ENCODE results near the gene ARMC9. TPM values are rescaled to one million over a fixed set of nuclear protein-coding genes. Genes with fewer than 3 reads are reported as not detected.

ARMC9 gene
- total RNA-seq, 1 experiment from 2014 or later, result 42.7 TPM

GRCh38 chr2:231199219-231199618 is 788 bp downstream of the ARMC9 start:
- intact Hi-C loops (cut with micrococcal nuclease; ENCODE audit: unreplicated experiment) (loop anchor here (10.0 kb wide), 1 partner anchor 94 kb away; no protein-coding TSS in a partner anchor), in situ Hi-C loops (cut with HindIII; ENCODE audit: low pct_unique_long_range_greater_than_20kb, low sequenced_read_pairs) (no loop called here)
- TF ChIP-seq POLR2AphosphoS5 (IDR thresholded peaks at IDR 0.05; ENCODE audit: low read depth, low read length) (no peak), TCF7L2 (IDR thresholded peaks at IDR 0.05; ENCODE audit: low read depth, low read length) (no peak), SIN3A (IDR thresholded peaks at IDR 0.05; ENCODE audit: borderline replicate concordance, insufficient read depth, low read depth, low read length) (no peak), CTCF (IDR thresholded peaks at IDR 0.05) (no peak), REST (IDR thresholded peaks at IDR 0.05; ENCODE audit: insufficient read depth in 1 of 2, low read depth in 2 of 2, low read length in 1 of 2) (no peak)
- ChIA-PET CTCF (no interaction called here), POLR2A (interaction anchor here (0.6 to 0.7 kb wide), 2 partner anchors 141 to 221 kb away, joined by 3 to 12 read pairs; no protein-coding TSS in a partner anchor)
- Histone ChIP-seq H3K4me3 (ENCODE audit: low read depth in 2 of 2, low read length in 2 of 2) (peak overlapping the region; percentile 83 to 94), H3K27me3 (ENCODE audit: control insufficient read depth, insufficient read depth, low read length) (no peaks in the 10 kb centered on the region), H3K27ac (ENCODE audit: low read length) (peak overlapping the region; percentile 78), H3K36me3 (ENCODE audit: control insufficient read depth, insufficient read depth, low read length) (no peaks in the 10 kb centered on the region), H3K9me3 (ENCODE audit: control insufficient read depth, insufficient read depth, low read depth, low read length) (no peaks in the 10 kb centered on the region), H3K4me1 (ENCODE audit: control insufficient read depth, insufficient read depth, low read length) (0 out of 2 replicates have a peak, but pooled peaks cover 8% of the 10 kb centered on the region)
- no TSS peak for BruUV-seq (replicated peaks)
- ATAC-seq (no peak), DNase-seq (ENCODE audit: low read depth, low spot score) (no peak)

DNA sequence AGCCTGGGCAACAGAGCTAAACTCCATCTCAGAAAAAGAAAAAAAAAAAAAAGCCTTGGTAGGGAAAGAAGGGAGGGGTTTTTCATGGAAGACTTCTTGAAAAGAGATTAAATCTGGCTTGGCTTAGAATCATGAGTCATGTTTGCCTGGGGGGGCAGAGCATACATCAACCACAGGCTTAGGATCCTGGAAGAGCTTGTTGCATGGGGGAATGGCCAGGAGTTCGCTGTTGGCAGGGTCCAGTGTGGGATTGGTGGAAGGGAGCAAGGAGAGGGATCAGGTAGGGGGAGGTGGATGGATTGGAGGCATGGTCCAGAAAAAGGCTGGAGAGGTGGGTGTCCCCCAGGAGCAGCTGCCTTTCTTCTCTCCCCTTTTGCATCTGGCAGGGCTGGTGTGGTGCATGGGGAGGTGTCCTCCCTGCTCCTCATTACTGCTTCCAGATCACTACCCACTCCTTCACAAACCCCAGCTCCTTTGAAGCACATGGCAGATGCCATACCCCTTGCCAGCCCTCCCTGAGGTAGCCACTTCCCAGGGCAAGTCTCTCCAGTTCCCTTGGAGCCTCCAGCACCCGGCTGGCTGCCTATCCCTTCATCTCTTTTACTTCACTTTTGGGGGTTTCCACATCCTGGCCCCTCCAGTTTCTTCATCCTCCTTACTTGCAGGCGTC is 2.5 kb downstream of the ARMC9 start:
- intact Hi-C loops (cut with micrococcal nuclease; ENCODE audit: unreplicated experiment), result no loop called here
- in situ Hi-C loops (cut with HindIII; ENCODE audit: low pct_unique_long_range_greater_than_20kb, low sequenced_read_pairs), result no loop called here
- DNase-seq (ENCODE audit: low read depth, low spot score) (no peak), ATAC-seq (no peak)
- TSS peak; percentile 62 for BruUV-seq (replicated peaks)
- TF ChIP-seq SIN3A (IDR thresholded peaks at IDR 0.05; ENCODE audit: borderline replicate concordance, insufficient read depth, low read depth, low read length) (no peak), POLR2AphosphoS5 (IDR thresholded peaks at IDR 0.05; ENCODE audit: low read depth, low read length) (no peak), REST (IDR thresholded peaks at IDR 0.05; ENCODE audit: insufficient read depth in 1 of 2, low read depth in 2 of 2, low read length in 1 of 2) (no peak), TCF7L2 (IDR thresholded peaks at IDR 0.05; ENCODE audit: low read depth, low read length) (no peak), CTCF (IDR thresholded peaks at IDR 0.05) (no peak)
- Histone ChIP-seq H3K9me3 (ENCODE audit: control insufficient read depth, insufficient read depth, low read depth, low read length) (no peaks in the 10 kb centered on the region), H3K4me1 (ENCODE audit: control insufficient read depth, insufficient read depth, low read length) (0 out of 2 replicates have a peak, but pooled peaks cover 8% of the 10 kb centered on the region), H3K27ac (ENCODE audit: low read length) (no peak overlapping the region), H3K4me3 (ENCODE audit: low read depth in 2 of 2, low read length in 2 of 2) (peak overlapping the region in 1 of 2 experiments; percentile 14; a peak in 1 of 4 replicates), H3K27me3 (ENCODE audit: control insufficient read depth, insufficient read depth, low read length) (no peaks in the 10 kb centered on the region), H3K36me3 (ENCODE audit: control insufficient read depth, insufficient read depth, low read length) (no peaks in the 10 kb centered on the region)
- ChIA-PET POLR2A (interaction anchor here (0.7 kb wide), 2 partner anchors 67 to 220 kb away, joined by 3 to 5 read pairs; no protein-coding TSS in a partner anchor), CTCF (interaction anchor here (0.7 kb wide), 2 partner anchors 164 to 264 kb away, joined by 4 to 9 read pairs; no protein-coding TSS in a partner anchor)
